GM12878 (cell line): ENCODE data around the gene RPL7A. TPM values are rescaled to one million over a fixed set of nuclear protein-coding genes. Genes with fewer than 3 reads are reported as not detected.

Experiments used
- ATAC-seq: fragments of 200-7000 bp; cut with Tn5 transposase; 3 replicates; pipeline ENCODE4 v1.9.1; 2020; ENCODE audit warnings: mild to moderate bottlenecking, moderate library complexity
- BruUV-seq: library from RNA; stranded (reverse); fragments of 400-500 nt; replicated peaks from 2 replicates; lab custom pipeline; 2021; lab: Mats Ljungman, UMichigan
- CTCF ChIA-PET: fragments of 300-600 bp; sonication (Branson Sonifier 250); formaldehyde crosslinking; extraction: SDS; loops from one replicate; lab custom pipeline; 2021; ENCODE audit warnings: inconsistent platforms; lab: Yijun Ruan, JAX
- POLR2A ChIA-PET: fragments of 350-600 bp; formaldehyde crosslinking; extraction: SDS; loops from one replicate; lab custom pipeline; 2021; ENCODE audit warnings: inconsistent platforms; lab: Charles Lee
- RAD21 ChIA-PET: fragments of 300-600 bp; sonication (Branson Sonifier 250); formaldehyde crosslinking; loops from one replicate; lab custom pipeline; 2023; ENCODE audit warnings: antibody characterized with exemption; ENCODE audit not compliant: unreplicated experiment; lab: Charles Lee
- SMC1A ChIA-PET: fragments of 300-600 bp; sonication (Branson Sonifier 250); formaldehyde crosslinking; loops from one replicate; lab custom pipeline; 2023; ENCODE audit not compliant: unreplicated experiment, uncharacterized antibody; lab: Charles Lee
- DNase-seq: peaks from one replicate; pipeline ENCODE4 v3.0.0-alpha.2; 2011; ENCODE audit warnings: low read depth, low spot score
- FAIRE-seq: peaks from 3 replicates; lab custom pipeline; 2011; peaks lifted over from hg19 to GRCh38; lab: Jason Lieb, UNC
- H2AFZ ChIP-seq: 2 replicates; pipeline ENCODE4 v1.6.0; 2011; ENCODE audit warnings: low read depth, low read length, control low read depth; ENCODE audit not compliant: control insufficient read depth
- H3K27ac ChIP-seq: 2 replicates; pipeline ENCODE4 v1.5.1; 2011; ENCODE audit warnings: control low read depth; ENCODE audit not compliant: control insufficient read depth, insufficient read depth
- H3K27me3 ChIP-seq, 2 experiments: replicated peaks in 1 of 2; 2 replicates each; pipeline versions ENCODE4 v1.6.0 to v1.6.1; 2011; ENCODE audit warnings: low read length in 1 of 2; ENCODE audit not compliant: control insufficient read depth in 2 of 2, insufficient read depth in 2 of 2
- H3K36me3 ChIP-seq, 2 experiments: 2 replicates each; pipeline ENCODE4 v1.5.1; 2011; ENCODE audit warnings: low read length in 1 of 2; ENCODE audit not compliant: control insufficient read depth in 2 of 2, insufficient read depth in 2 of 2
- H3K4me1 ChIP-seq: 2 replicates; pipeline ENCODE4 v1.6.1; 2011; ENCODE audit warnings: mild to moderate bottlenecking, low read length, moderate library complexity, mixed read lengths; ENCODE audit not compliant: control insufficient read depth, insufficient read depth
- H3K4me2 ChIP-seq: 2 replicates; pipeline ENCODE4 v1.6.0; 2011; ENCODE audit warnings: control low read depth; ENCODE audit not compliant: control insufficient read depth, insufficient read depth
- H3K4me3 ChIP-seq: fragments of 200-600 bp; sonication (generic); 2 replicates; pipeline ENCODE4 v1.5.1; 2016
- H3K79me2 ChIP-seq: 2 replicates; pipeline ENCODE4 v1.6.0; 2011; ENCODE audit warnings: low read length; ENCODE audit not compliant: control insufficient read depth, insufficient read depth
- H3K9ac ChIP-seq: 2 replicates; pipeline ENCODE4 v1.8.0; 2011; ENCODE audit warnings: low read length, control low read depth, mixed read lengths; ENCODE audit not compliant: control insufficient read depth, insufficient read depth
- H3K9me3 ChIP-seq: replicated peaks from 3 replicates; pipeline ENCODE4 v1.5.1; 2011; ENCODE audit warnings: mild to moderate bottlenecking, low read length; ENCODE audit not compliant: control insufficient read depth, insufficient read depth
- H4K20me1 ChIP-seq: 2 replicates; pipeline ENCODE4 v1.6.0; 2011; ENCODE audit not compliant: control insufficient read depth, insufficient read depth
- ATF7 ChIP-seq: fragments of 450-650 bp; IDR thresholded peaks from 2 replicates; pipeline ENCODE4 v1.6.1; 2016; ENCODE audit warnings: low read depth, mild to moderate bottlenecking
- CBX5 ChIP-seq: sonication (generic); IDR thresholded peaks from 2 replicates; pipeline ENCODE4 v1.6.1; 2016; ENCODE audit warnings: low read depth, moderate library complexity, mild to moderate bottlenecking, inconsistent platforms
- CEBPB ChIP-seq, 2 experiments: fragments of 150-350 bp in 1 of 2; IDR thresholded peaks; 2 replicates each; pipeline ENCODE4 v1.6.1; 2012 to 2014; ENCODE audit warnings: low read depth in 2 of 2, low read length in 2 of 2, borderline replicate concordance in 1 of 2, inconsistent platforms in 1 of 2
- HDGF ChIP-seq: fragments of 450-650 bp; IDR thresholded peaks from 2 replicates; pipeline ENCODE4 v1.6.1; 2016; ENCODE audit warnings: antibody characterized with exemption
- KDM1A ChIP-seq: fragments of 200-600 bp; sonication (generic); IDR thresholded peaks from 2 replicates; pipeline ENCODE4 v1.6.1; 2016; ENCODE audit warnings: borderline replicate concordance
- LARP7 ChIP-seq: fragments of 450-650 bp; IDR thresholded peaks from 2 replicates; pipeline ENCODE4 v1.6.1; 2017; ENCODE audit warnings: mild to moderate bottlenecking
- MXI1 ChIP-seq: fragments of 150-350 bp; IDR thresholded peaks from 2 replicates; pipeline ENCODE4 v1.6.1; 2011; ENCODE audit warnings: low read depth, mild to moderate bottlenecking, inconsistent platforms, low read length, improper control_type of control experiment
- NFYB ChIP-seq: IDR thresholded peaks from 2 replicates; pipeline ENCODE4 v1.6.1; 2011; ENCODE audit warnings: low read depth, mild to moderate bottlenecking, low read length, improper control_type of control experiment, moderate library complexity; ENCODE audit not compliant: insufficient read depth
- NRF1 ChIP-seq: conservative IDR thresholded peaks from 2 replicates; pipeline ENCODE4 v1.6.1; 2011; ENCODE audit warnings: mild to moderate bottlenecking, low read depth, low read length, improper control_type of control experiment
- POLR2AphosphoS2 ChIP-seq: IDR thresholded peaks from 2 replicates; pipeline ENCODE4 v1.6.1; 2011; ENCODE audit warnings: low read depth, mild to moderate bottlenecking, low read length, improper control_type of control experiment, moderate library complexity
- RAD51 ChIP-seq: fragments of 450-650 bp; IDR thresholded peaks from 2 replicates; pipeline ENCODE4 v1.6.1; 2016; ENCODE audit warnings: moderate library complexity, mild to moderate bottlenecking, inconsistent platforms
- RUNX3 ChIP-seq: IDR thresholded peaks from 2 replicates; pipeline ENCODE4 v1.6.1; 2012; ENCODE audit warnings: low read length, inconsistent platforms
- SMC3 ChIP-seq: IDR thresholded peaks from 2 replicates; pipeline ENCODE4 v1.6.1; 2011; ENCODE audit warnings: low read length, improper control_type of control experiment, borderline replicate concordance
- TBL1XR1 ChIP-seq: IDR thresholded peaks from 2 replicates; pipeline ENCODE4 v1.6.1; 2012; ENCODE audit warnings: low read depth, low read length, improper control_type of control experiment
- USF2 ChIP-seq: IDR thresholded peaks from 2 replicates; pipeline ENCODE4 v1.6.1; 2011; ENCODE audit warnings: low read depth, low read length, improper control_type of control experiment, borderline replicate concordance
- ZBTB40 ChIP-seq: fragments of 450-650 bp; IDR thresholded peaks from 2 replicates; pipeline ENCODE4 v1.6.1; 2016; ENCODE audit warnings: mild to moderate bottlenecking, moderate library complexity, borderline replicate concordance
- WGBS: methylation state at CpG from one replicate; pipeline ENCODE4 v1.1.6; 2016; ENCODE audit warnings: low lambda C conversion rate; ENCODE audit not compliant: insufficient replicate concordance, insufficient coverage; ENCODE audit errors: missing lambda C conversion rate; 5-methylcytosine and 5-hydroxymethylcytosine counted together
- in situ Hi-C: fragments of 300-500 bp; cut with MboI; formaldehyde crosslinking; loops from 9 replicates; pipeline ENCODE4 v1.14.3; 2018; ENCODE audit warnings: mixed read lengths
- intact Hi-C: fragments of 100-400 bp; cut with micrococcal nuclease; formaldehyde crosslinking; loops from one replicate; pipeline ENCODE4 v1.14.2; 2022; ENCODE audit not compliant: unreplicated experiment
- polyA plus RNA-seq, 11 experiments: library from polyadenylated mRNA; depleted of rRNA in 4 of 11; unstranded in 6 of 11; stranded (reverse) in 5 of 11; fragments of >200 nt; fragmentation: Nextera tagmentation in 4 of 11; fragmentation: Illumina TruSeq in 1 of 11; extraction: Ambion mirVana in 4 of 11; extraction: Trizol in 1 of 11; gene quantifications; 1 replicate in 1 of 11; 2 replicates in 10 of 11; pipeline versions ENCODE4 v1.2.1 to v1.2.3, GENCODE V29; 2011 to 2016; ENCODE audit warnings: inconsistent platforms in 2 of 11, missing spikeins in 2 of 11, low read depth in 1 of 11
- total RNA-seq, 4 experiments: library from RNA; depleted of rRNA in 3 of 4; stranded (reverse); fragments of >200 nt in 3 of 4; fragmentation: Illumina TruSeq in 1 of 4; extraction: Trizol in 1 of 4; gene quantifications; 2 replicates each; pipeline versions ENCODE4 v1.2.1 to v1.2.3, GENCODE V29; 2013 to 2021
- TF ChIP-seq, protein P1 (sequence below): fragments of 450-650 bp; formaldehyde crosslinking; IDR thresholded peaks from 2 replicates; pipeline ENCODE4 v1.5.0; 2022; ENCODE audit warnings: mild to moderate bottlenecking, missing genetic modification characterization

Gene RPL7A
- total and polyA plus RNA-seq, 10 of the 15 experiments (the other 5 are each of a cell fraction or from before 2014, with no cell fraction given) = 917 to 5,193 (median 3,326) TPM

DNA sequence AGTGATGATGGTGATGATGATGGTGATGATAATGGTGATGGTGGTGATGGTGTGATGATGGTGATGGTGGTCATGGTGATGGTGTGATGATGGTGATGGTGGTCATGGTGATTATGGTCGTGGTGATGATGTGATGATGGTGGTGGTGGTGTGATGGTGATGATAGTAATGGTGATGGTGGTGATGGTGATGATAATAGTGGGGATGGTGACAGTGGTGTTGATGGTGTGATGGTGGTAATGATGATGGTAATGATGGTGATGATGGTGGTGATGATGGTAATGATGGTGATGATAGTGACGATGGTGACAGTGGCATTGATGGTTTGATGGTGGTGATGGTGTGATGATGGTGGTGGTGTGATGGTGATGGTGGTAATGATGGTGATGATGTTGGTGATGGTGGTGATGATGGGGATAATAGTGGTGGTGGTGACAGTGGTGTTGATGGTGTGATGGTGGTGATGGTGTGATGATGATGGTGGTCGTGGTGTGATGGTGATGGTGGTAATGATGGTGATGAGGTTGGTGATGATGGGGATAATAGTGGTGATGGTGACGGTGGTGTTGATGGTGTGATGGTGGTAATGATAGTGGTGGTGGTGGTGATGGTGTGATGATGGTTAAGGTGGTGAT lies 34.6 kb downstream of the RPL7A start:
- SMC1A ChIA-PET = no interaction called here
- DNase-seq = no peak
- no TSS peak for BruUV-seq
- in situ Hi-C loops (no loop called here), intact Hi-C loops (no loop called here)
- no peak overlapping the region for H3K9ac ChIP-seq
- no peak for ATAC-seq
- no peaks in the 10 kb centered on the region for H3K4me1 ChIP-seq
- H4K20me1 ChIP-seq = no peaks in the 10 kb centered on the region
- RAD21 ChIA-PET = no interaction called here
- no peak overlapping the region for H3K27ac ChIP-seq
- H3K4me2 ChIP-seq = no peak overlapping the region
- whole genome bisulfite sequencing = 36% methylated on average over 4 of the region's 4 CpGs
- FAIRE-seq = no peak
- H3K4me3 ChIP-seq = no peak overlapping the region
- H3K79me2 ChIP-seq = no peaks in the 10 kb centered on the region
- no peaks in the 10 kb centered on the region for H3K27me3 ChIP-seq
- CTCF ChIA-PET = no interaction called here
- no peaks in the 10 kb centered on the region; the same call in 2 of the 3 replicates for H3K9me3 ChIP-seq
- no peak overlapping the region for H2AFZ ChIP-seq
- no peaks in the 10 kb centered on the region for H3K36me3 ChIP-seq
- POLR2A ChIA-PET = no interaction called here
- TF ChIP-seq TBL1XR1 (no peak), NRF1 (no peak), NFYB (no peak), RUNX3 (no peak), RAD51 (no peak), KDM1A (no peak), HDGF (no peak), SMC3 (no peak), LARP7 (no peak), CEBPB (IDR thresholded peaks at IDR 0.05; ENCODE audit: borderline replicate concordance in 1 of 2, low read depth in 2 of 2, low read length in 2 of 2) (no peak), CBX5 (no peak), POLR2AphosphoS2 (no peak), ATF7 (no peak), USF2 (no peak), MXI1 (no peak), ZBTB40 (no peak)
- TF ChIP-seq, protein P1, sequence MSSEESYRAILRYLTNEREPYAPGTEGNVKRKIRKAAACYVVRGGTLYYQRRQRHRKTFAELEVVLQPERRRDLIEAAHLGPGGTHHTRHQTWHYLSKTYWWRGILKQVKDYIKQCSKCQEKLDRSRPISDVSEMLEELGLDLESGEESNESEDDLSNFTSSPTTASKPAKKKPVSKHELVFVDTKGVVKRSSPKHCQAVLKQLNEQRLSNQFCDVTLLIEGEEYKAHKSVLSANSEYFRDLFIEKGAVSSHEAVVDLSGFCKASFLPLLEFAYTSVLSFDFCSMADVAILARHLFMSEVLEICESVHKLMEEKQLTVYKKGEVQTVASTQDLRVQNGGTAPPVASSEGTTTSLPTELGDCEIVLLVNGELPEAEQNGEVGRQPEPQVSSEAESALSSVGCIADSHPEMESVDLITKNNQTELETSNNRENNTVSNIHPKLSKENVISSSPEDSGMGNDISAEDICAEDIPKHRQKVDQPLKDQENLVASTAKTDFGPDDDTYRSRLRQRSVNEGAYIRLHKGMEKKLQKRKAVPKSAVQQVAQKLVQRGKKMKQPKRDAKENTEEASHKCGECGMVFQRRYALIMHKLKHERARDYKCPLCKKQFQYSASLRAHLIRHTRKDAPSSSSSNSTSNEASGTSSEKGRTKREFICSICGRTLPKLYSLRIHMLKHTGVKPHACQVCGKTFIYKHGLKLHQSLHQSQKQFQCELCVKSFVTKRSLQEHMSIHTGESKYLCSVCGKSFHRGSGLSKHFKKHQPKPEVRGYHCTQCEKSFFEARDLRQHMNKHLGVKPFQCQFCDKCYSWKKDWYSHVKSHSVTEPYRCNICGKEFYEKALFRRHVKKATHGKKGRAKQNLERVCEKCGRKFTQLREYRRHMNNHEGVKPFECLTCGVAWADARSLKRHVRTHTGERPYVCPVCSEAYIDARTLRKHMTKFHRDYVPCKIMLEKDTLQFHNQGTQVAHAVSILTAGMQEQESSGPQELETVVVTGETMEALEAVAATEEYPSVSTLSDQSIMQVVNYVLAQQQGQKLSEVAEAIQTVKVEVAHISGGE (CRISPR knock-in tag) = no peak
